ENCODE data around the gene RADIL.

Gene RADIL

DNA sequence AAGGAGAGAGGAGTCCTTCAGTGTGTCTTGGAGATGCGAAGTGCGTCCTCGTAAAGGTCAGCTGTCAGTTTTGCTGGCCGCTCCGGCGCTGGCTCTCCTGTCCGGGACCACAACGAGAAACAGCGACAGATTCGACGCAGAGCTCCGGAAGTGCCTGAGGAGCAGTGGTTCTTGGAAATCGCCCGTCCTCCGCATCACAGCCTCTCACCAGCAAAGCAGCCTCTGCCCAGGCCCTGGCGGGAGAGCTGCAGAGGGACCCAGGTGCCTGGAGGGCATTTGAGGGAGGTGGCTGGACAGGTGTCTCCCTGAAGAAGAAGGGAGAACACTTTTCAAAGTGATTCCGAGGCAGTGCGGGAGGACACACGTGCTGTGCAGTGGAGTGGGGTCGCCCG lies 119.7 kb downstream of the RADIL start (continued):
- TF ChIP-seq ZNF768 (tag by site-specific recombination; IDR thresholded peaks at IDR 0.05) (no peak), ZSCAN30 (tag by site-specific recombination; IDR thresholded peaks at IDR 0.05) (no peak), ZFHX2 (tag by site-specific recombination; conservative IDR thresholded peaks at IDR 0.05) (no peak), ZSCAN5A (tag by site-specific recombination; IDR thresholded peaks at IDR 0.05) (no peak), ZNF19 (tag by site-specific recombination; IDR thresholded peaks at IDR 0.05; ENCODE audit: low read depth) (no peak)

GRCh38 chr7:4763091-4763793 lies 120.3 kb downstream of the RADIL start:
- Histone ChIP-seq H3K4me3 (ENCODE audit: low read depth, low read length) (no peak overlapping the region), H3K9me3 (ENCODE audit: control insufficient read depth, insufficient read depth, low read depth, low read length) (no peaks in the 10 kb centered on the region), H3K36me3 (ENCODE audit: control insufficient read depth in 2 of 2, insufficient read depth in 1 of 2, low read length in 2 of 2) (peaks cover 10 to 86% of the 10 kb centered on the region in 2 experiments; a peak in 2 of 3 replicates), H3K27ac (ENCODE audit: extremely low read depth, low read depth, low read length) (no peak overlapping the region), H3K4me1 (ENCODE audit: control insufficient read depth, insufficient read depth, low read length) (no peaks in the 10 kb centered on the region)
- ChIA-PET POLR2A (no interaction called here), CTCF (no interaction called here)
- TF ChIP-seq ZNF274 (IDR thresholded peaks at IDR 0.05; ENCODE audit: low read length) (no peak), ZNF274 (tag by site-specific recombination; IDR thresholded peaks at IDR 0.05; ENCODE audit: borderline replicate concordance) (no peak), TCF7L2 (IDR thresholded peaks at IDR 0.05; ENCODE audit: borderline replicate concordance, low read depth, low read length) (no peak), ZNF138 (tag by site-specific recombination; IDR thresholded peaks at IDR 0.05; ENCODE audit: borderline replicate concordance) (no peak)

DNA sequence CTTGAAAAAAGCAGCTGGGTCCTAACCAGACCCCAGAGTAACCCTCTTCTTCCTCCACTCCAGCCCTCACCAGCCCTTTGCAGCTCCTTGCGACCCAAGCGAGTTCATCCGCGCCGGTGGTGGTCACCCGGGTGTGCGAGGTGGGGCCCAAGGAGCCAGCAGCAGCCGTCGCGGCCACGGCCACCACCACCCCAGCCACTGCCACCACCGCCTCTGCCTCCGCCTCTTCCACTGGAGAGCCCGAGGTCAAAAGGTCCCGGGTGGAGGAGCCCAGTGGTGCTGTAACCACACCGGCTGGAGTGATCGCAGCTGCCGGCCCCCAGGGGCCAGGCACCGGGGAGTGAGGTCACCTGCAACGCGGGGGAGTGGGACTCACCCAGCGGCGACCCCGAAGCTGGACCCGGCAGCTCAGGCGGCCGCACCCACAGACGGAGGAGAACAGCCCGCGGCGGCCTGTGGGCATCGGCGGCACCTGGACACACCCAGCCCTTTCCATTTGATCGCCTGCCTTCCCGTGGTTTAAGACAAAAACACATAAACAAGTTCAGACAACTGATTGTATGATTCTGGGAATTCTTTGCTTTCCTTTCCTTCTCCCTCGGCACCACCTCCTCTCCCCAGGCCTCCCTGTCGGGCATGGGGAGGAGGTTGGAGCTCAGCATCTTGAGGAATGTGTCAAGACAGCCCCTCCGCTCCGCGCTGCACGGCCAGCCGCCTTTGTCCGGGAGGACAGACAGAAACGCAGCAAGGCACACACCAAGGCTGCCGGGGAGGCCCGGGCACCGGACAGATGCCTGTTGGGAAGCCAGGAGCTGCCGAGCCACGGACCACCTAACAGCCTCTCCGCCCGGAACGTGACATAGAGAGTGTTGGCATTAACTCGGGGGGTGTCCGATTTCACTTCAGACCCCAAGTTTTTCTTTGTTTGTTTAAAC lies 121.1 kb downstream of the RADIL start:
- peaks cover 12 to 89% of the 10 kb centered on the region in 2 experiments; a peak in 2 of 3 replicates for H3K36me3 ChIP-seq (ENCODE audit: control insufficient read depth in 2 of 2, insufficient read depth in 1 of 2, low read length in 2 of 2)
- CTCF ChIA-PET: no interaction called here

DNA sequence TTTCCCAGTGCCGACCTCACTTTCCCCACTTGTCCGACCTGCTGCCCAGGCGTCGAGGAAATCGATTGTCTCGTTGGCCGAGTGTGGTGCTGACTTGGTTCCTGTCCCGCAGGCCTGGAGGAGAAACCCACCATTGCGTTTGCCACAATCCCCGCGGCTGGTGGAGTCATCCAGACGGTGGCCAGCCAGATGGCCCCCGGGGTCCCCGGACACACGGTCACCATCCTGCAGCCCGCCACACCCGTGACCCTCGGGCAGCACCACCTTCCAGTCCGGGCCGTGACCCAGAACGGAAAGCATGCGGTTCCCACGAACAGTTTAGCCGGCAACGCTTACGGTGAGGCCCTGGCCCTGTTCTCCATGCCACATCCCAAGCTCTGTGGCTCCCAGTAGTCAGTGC lies 122.6 kb downstream of the RADIL start:
- Histone ChIP-seq H3K4me3 (ENCODE audit: low read depth, low read length) (no peak overlapping the region), H3K27ac (ENCODE audit: extremely low read depth, low read depth, low read length) (no peak overlapping the region), H3K36me3 (ENCODE audit: control insufficient read depth in 2 of 2, insufficient read depth in 1 of 2, low read length in 2 of 2) (peaks cover 21 to 89% of the 10 kb centered on the region in 2 experiments; a peak in 2 of 3 replicates), H3K4me1 (ENCODE audit: control insufficient read depth, insufficient read depth, low read length) (no peaks in the 10 kb centered on the region), H3K9me3 (ENCODE audit: control insufficient read depth, insufficient read depth, low read depth, low read length) (no peaks in the 10 kb centered on the region)
- ChIA-PET CTCF (no interaction called here), POLR2A (interaction anchor here (1.2 kb wide), 1 partner anchor 14 kb away, joined by 5 read pairs; the partner anchor contains the start of gene AP5Z1)
- TF ChIP-seq AEBP2 (tag by site-specific recombination; IDR thresholded peaks at IDR 0.05; ENCODE audit: borderline replicate concordance) (no peak), ZXDB (tag by site-specific recombination; IDR thresholded peaks at IDR 0.05) (no peak), ZNF24 (tag by site-specific recombination; IDR thresholded peaks at IDR 0.05) (no peak), FEZF1 (tag by site-specific recombination; IDR thresholded peaks at IDR 0.05) (no peak), BCL6B (tag by site-specific recombination; IDR thresholded peaks at IDR 0.05) (no peak), BCL11B (tag by site-specific recombination; IDR thresholded peaks at IDR 0.05; ENCODE audit: low read depth) (no peak), ZNF2 (tag by site-specific recombination; IDR thresholded peaks at IDR 0.05) (no peak), ZNF274 (IDR thresholded peaks at IDR 0.05; ENCODE audit: low read length) (no peak), ZNF274 (tag by site-specific recombination; IDR thresholded peaks at IDR 0.05; ENCODE audit: borderline replicate concordance) (no peak)

More for the DNA sequence above, 121.1 kb downstream of the RADIL start:
- POLR2A ChIA-PET: no interaction called here
- Histone ChIP-seq H3K4me3 (ENCODE audit: low read depth, low read length) (no peak overlapping the region), H3K9me3 (ENCODE audit: control insufficient read depth, insufficient read depth, low read depth, low read length) (no peaks in the 10 kb centered on the region), H3K4me1 (ENCODE audit: control insufficient read depth, insufficient read depth, low read length) (no peaks in the 10 kb centered on the region), H3K27ac (ENCODE audit: extremely low read depth, low read depth, low read length) (no peak overlapping the region)
- TF ChIP-seq SCRT1 (tag by site-specific recombination; IDR thresholded peaks at IDR 0.05; ENCODE audit: borderline replicate concordance): no peak
- TF ChIP-seq ZNF292 (tag by site-specific recombination; IDR thresholded peaks at IDR 0.05; ENCODE audit: borderline replicate concordance, low read depth): no peak
- TF ChIP-seq ZNF416 (tag by site-specific recombination; IDR thresholded peaks at IDR 0.05): no peak
- TF ChIP-seq ZNF132 (tag by site-specific recombination; IDR thresholded peaks at IDR 0.05; ENCODE audit: borderline replicate concordance): no peak
- TF ChIP-seq ZNF174 (tag by site-specific recombination; IDR thresholded peaks at IDR 0.05): no peak
- no peak for TF ChIP-seq KLF1 (tag by site-specific recombination; IDR thresholded peaks at IDR 0.05)
- TF ChIP-seq ZSCAN5A (tag by site-specific recombination; IDR thresholded peaks at IDR 0.05): no peak
- no peak for TF ChIP-seq ZNF549 (tag by site-specific recombination; IDR thresholded peaks at IDR 0.05)
- TF ChIP-seq ZNF23 (tag by site-specific recombination; IDR thresholded peaks at IDR 0.05; ENCODE audit: borderline replicate concordance): no peak
- no peak for TF ChIP-seq ZNF223 (tag by site-specific recombination; IDR thresholded peaks at IDR 0.05)
